ENCODE measurements around the gene HOXD12.

- TF ChIP-seq CTCF (IDR thresholded peaks at IDR 0.05) = no peak
- TF ChIP-seq POLR2AphosphoS5 (IDR thresholded peaks at IDR 0.05; ENCODE audit: low read depth, low read length) = no peak
- TF ChIP-seq SIN3A (IDR thresholded peaks at IDR 0.05; ENCODE audit: borderline replicate concordance, insufficient read depth, low read depth, low read length) = no peak
- no peak for TF ChIP-seq REST (IDR thresholded peaks at IDR 0.05; ENCODE audit: insufficient read depth in 1 of 2, low read depth in 2 of 2, low read length in 1 of 2)
Measured at GRCh38 chr2:176111846-176112374, 12.3 kb downstream of the HOXD12 start.

All from Panc1 (cell line).